Eye (tissue), 1 donor: Measurements from ENCODE around the gene UXS1.

Source experiments
- DNase-seq: peaks from one replicate; pipeline ENCODE4 v3.0.0-alpha.2; 2015

The UXS1 gene

GRCh38 chr2:106129150-106129549 is 65.0 kb downstream of the UXS1 start:
- no peak for DNase-seq

GRCh38 chr2:106127776-106128268 is 66.3 kb downstream of the UXS1 start:
- DNase-seq = no peak

- DNase-seq = no peak
Measured at GRCh38 chr2:106127282-106127771, 66.8 kb downstream of the UXS1 start.

GRCh38 chr2:106126705-106127281 is 67.3 kb downstream of the UXS1 start:
- DNase-seq = no peak

GRCh38 chr2:106126295-106126694 is 67.8 kb downstream of the UXS1 start:
- no peak for DNase-seq

GRCh38 chr2:106124905-106125549 is 69.1 kb downstream of the UXS1 start:
- DNase-seq = no peak

GRCh38 chr2:106124106-106124756 is 69.9 kb downstream of the UXS1 start:
- no peak for DNase-seq

GRCh38 chr2:106122157-106122556 is 71.9 kb downstream of the UXS1 start:
- no peak for DNase-seq

- no peak for DNase-seq
Measured at GRCh38 chr2:106120432-106120831, 73.7 kb downstream of the UXS1 start.

- no peak for DNase-seq
Measured at GRCh38 chr2:106119074-106119473, 75.0 kb downstream of the UXS1 start.

- no peak for DNase-seq
Measured at GRCh38 chr2:106117882-106118684, 76.0 kb downstream of the UXS1 start.

- DNase-seq = no peak
Measured at GRCh38 chr2:106117347-106117746, 76.8 kb downstream of the UXS1 start.

- DNase-seq = no peak
Measured at GRCh38 chr2:106116248-106116647, 77.9 kb downstream of the UXS1 start.

GRCh38 chr2:106115665-106116064 is 78.4 kb downstream of the UXS1 start:
- DNase-seq = no peak

GRCh38 chr2:106115250-106115649 is 78.9 kb downstream of the UXS1 start:
- no peak for DNase-seq

GRCh38 chr2:106114166-106114565 is 79.9 kb downstream of the UXS1 start:
- DNase-seq = no peak

- no peak for DNase-seq
Measured at GRCh38 chr2:106113361-106113966, 80.6 kb downstream of the UXS1 start.

GRCh38 chr2:106111882-106112571 is 82.1 kb downstream of the UXS1 start:
- no peak for DNase-seq

- no peak for DNase-seq
Measured at GRCh38 chr2:106109675-106110424, 84.3 kb downstream of the UXS1 start.

GRCh38 chr2:106108791-106109190 is 85.3 kb downstream of the UXS1 start:
- DNase-seq = no peak

- DNase-seq = peak; percentile 66
Measured at GRCh38 chr2:106108351-106108750, 85.8 kb downstream of the UXS1 start.
